ENCODE results near the gene ENPEP.
A peak's percentile ranks its signal among the peaks of the same experiment; 100 is the strongest.

ENPEP gene

GRCh38 chr4:110477836-110478235, 1.9 kb downstream of the ENPEP start:
- TF ChIP-seq CTCF (IDR thresholded peaks at IDR 0.05; ENCODE audit: poor library complexity, severe bottlenecking): no peak
- Histone ChIP-seq H3K27ac (ENCODE audit: poor library complexity, severe bottlenecking) (no peak overlapping the region), H3K4me3 (ENCODE audit: severe bottlenecking) (no peak overlapping the region), H3K4me1 (ENCODE audit: insufficient read depth, poor library complexity, severe bottlenecking) (no peaks in the 10 kb centered on the region), H3K36me3 (ENCODE audit: low read depth) (no peaks in the 10 kb centered on the region), H3K9me3 (ENCODE audit: severe bottlenecking) (no peaks in the 10 kb centered on the region), H3K27me3 (ENCODE audit: insufficient read depth, poor library complexity, severe bottlenecking) (no peaks in the 10 kb centered on the region)
- ATAC-seq (ENCODE audit: low read depth) (no peak), DNase-seq (ENCODE audit: low spot score) (no peak)

- no peak for TF ChIP-seq CTCF (IDR thresholded peaks at IDR 0.05; ENCODE audit: poor library complexity, severe bottlenecking)
- Histone ChIP-seq H3K36me3 (ENCODE audit: low read depth) (no peaks in the 10 kb centered on the region), H3K9me3 (ENCODE audit: severe bottlenecking) (no peaks in the 10 kb centered on the region), H3K4me1 (ENCODE audit: insufficient read depth, poor library complexity, severe bottlenecking) (no peaks in the 10 kb centered on the region), H3K4me3 (ENCODE audit: severe bottlenecking) (no peak overlapping the region), H3K27me3 (ENCODE audit: insufficient read depth, poor library complexity, severe bottlenecking) (no peaks in the 10 kb centered on the region), H3K27ac (ENCODE audit: poor library complexity, severe bottlenecking) (no peak overlapping the region)
- ATAC-seq (ENCODE audit: low read depth) (peak; percentile 52; the same call in 1 of the 3 replicates), DNase-seq (ENCODE audit: low spot score) (no peak)
Observed at GRCh38 chr4:110480031-110480549, 4.1 kb downstream of the ENPEP start.

- no peaks in the 10 kb centered on the region for H3K9me3 ChIP-seq (ENCODE audit: severe bottlenecking)
- H3K27ac ChIP-seq (ENCODE audit: poor library complexity, severe bottlenecking): no peak overlapping the region
- H3K36me3 ChIP-seq (ENCODE audit: low read depth): no peaks in the 10 kb centered on the region
- DNase-seq (ENCODE audit: low spot score): no peak
- no peak for TF ChIP-seq CTCF (IDR thresholded peaks at IDR 0.05; ENCODE audit: poor library complexity, severe bottlenecking)
- H3K27me3 ChIP-seq (ENCODE audit: insufficient read depth, poor library complexity, severe bottlenecking): no peaks in the 10 kb centered on the region
- no peaks in the 10 kb centered on the region for H3K4me1 ChIP-seq (ENCODE audit: insufficient read depth, poor library complexity, severe bottlenecking)
- no peak overlapping the region for H3K4me3 ChIP-seq (ENCODE audit: severe bottlenecking)
- no peak for ATAC-seq (ENCODE audit: low read depth)
Observed at GRCh38 chr4:110480746-110481271, 4.9 kb downstream of the ENPEP start.

- DNase-seq (ENCODE audit: low spot score) (no peak), ATAC-seq (ENCODE audit: low read depth) (no peak)
- no peak overlapping the region for H3K27ac ChIP-seq (ENCODE audit: poor library complexity, severe bottlenecking)
- H3K4me1 ChIP-seq (ENCODE audit: insufficient read depth, poor library complexity, severe bottlenecking): no peaks in the 10 kb centered on the region
- no peak for TF ChIP-seq CTCF (IDR thresholded peaks at IDR 0.05; ENCODE audit: poor library complexity, severe bottlenecking)
- H3K27me3 ChIP-seq (ENCODE audit: insufficient read depth, poor library complexity, severe bottlenecking): no peaks in the 10 kb centered on the region
- no peak overlapping the region for H3K4me3 ChIP-seq (ENCODE audit: severe bottlenecking)
- no peaks in the 10 kb centered on the region for H3K36me3 ChIP-seq (ENCODE audit: low read depth)
- no peaks in the 10 kb centered on the region for H3K9me3 ChIP-seq (ENCODE audit: severe bottlenecking)
Observed at GRCh38 chr4:110483516-110483915, 7.6 kb downstream of the ENPEP start.

- Histone ChIP-seq H3K27ac (ENCODE audit: poor library complexity, severe bottlenecking) (no peak overlapping the region), H3K27me3 (ENCODE audit: insufficient read depth, poor library complexity, severe bottlenecking) (no peaks in the 10 kb centered on the region), H3K36me3 (ENCODE audit: low read depth) (no peaks in the 10 kb centered on the region), H3K4me3 (ENCODE audit: severe bottlenecking) (no peak overlapping the region), H3K9me3 (ENCODE audit: severe bottlenecking) (no peaks in the 10 kb centered on the region), H3K4me1 (ENCODE audit: insufficient read depth, poor library complexity, severe bottlenecking) (no peaks in the 10 kb centered on the region)
- DNase-seq (ENCODE audit: low spot score): no peak
- no peak for TF ChIP-seq CTCF (IDR thresholded peaks at IDR 0.05; ENCODE audit: poor library complexity, severe bottlenecking)
- no peak for ATAC-seq (ENCODE audit: low read depth)
Observed at GRCh38 chr4:110484029-110484428, 8.1 kb downstream of the ENPEP start.

All from RWPE2 (cell line).